Umbilical cord (tissue), 2 donors: ENCODE measurements around the gene CYBC1. TPM values are rescaled to one million over a fixed set of nuclear protein-coding genes. Genes with fewer than 3 reads are reported as not detected.
"Not testable (repeated sequence)": the region's sequence is repeated elsewhere in the genome, so short reads cannot be mapped to it uniquely, and the experiment has no call there.

Experiments used
- DNase-seq: peaks from one replicate; pipeline ENCODE4 v3.0.0-alpha.2; 2015; ENCODE audit warnings: low spot score
- total RNA-seq: library from RNA; depleted of rRNA; stranded (reverse); fragments of >200 nt; gene quantifications from one replicate; pipeline ENCODE4 v1.2.3, GENCODE V29; 2014; ENCODE audit warnings: low replicate concordance; ENCODE audit not compliant: insufficient read depth

The CYBC1 gene
- total RNA-seq, 1 donor from 2014 or later, result 38.0 TPM

- DNase-seq, result no peak
These were observed 29.1 kb upstream of the CYBC1 start for GRCh38 chr17:82479602-82480001.

DNA sequence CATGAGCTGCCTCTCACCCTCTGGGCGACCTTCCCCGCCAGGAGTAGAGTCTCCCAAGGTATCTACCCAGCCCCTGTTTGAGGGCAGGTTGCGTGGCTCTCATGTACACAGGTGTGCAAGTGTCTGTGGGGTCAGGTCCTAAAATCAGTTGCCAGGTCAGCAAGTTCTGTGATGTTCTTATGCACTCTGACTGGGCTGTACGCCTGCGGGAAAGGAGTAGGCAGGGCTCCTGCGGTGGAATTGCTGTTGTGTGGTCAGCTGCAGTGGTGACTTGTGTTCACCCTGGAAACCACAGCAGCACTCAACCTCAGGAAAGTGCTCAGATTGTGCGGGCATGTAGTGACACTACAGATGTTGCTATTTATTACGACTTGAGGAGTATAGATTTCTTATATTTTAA, 27.4 kb upstream of the CYBC1 start:
- no peak for DNase-seq

DNA sequence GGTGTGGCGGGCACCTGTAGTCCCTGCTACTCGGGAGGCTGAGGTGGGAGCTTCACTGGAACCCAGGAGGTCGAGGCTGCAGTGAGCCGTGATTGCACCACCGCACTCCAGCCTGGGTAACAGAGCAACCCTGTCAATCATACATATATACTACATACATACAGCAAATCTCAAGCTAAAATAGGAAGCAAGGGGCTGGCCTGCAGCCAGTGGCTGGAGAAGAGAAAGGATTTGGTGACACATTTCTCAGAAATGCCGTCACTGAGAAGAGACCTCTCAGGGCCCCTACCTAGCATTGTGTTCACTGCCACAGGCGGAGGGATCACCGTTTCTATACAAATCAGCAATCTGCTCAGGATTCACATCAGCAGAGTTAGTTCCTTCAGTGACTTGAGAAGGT, 24.9 kb upstream of the CYBC1 start:
- DNase-seq, result no peak

GRCh38 chr17:82474223-82475010, 23.9 kb upstream of the CYBC1 start:
- DNase-seq, result no peak

DNA sequence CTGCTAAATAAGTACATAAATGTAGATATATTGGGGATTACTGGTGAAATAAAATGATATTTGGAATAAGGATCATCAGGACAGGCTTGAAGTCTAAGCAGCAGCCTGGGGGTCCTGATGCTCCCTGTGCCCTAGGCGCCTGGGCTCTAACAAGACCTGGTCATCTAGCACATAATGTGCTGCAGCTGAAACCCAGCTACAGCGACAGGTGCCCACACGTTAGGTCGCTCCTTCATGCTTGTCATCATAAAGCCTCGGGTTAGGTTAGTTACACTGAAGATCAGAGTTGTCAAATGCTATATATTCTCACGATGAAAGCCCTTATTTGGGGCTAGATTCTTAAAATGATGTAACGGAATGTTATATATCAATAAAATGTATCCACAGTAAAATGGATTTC, 19.5 kb upstream of the CYBC1 start:
- DNase-seq, result no peak

- DNase-seq, result no peak
These were observed 18.1 kb upstream of the CYBC1 start for GRCh38 chr17:82468692-82469091.

GRCh38 chr17:82465023-82465603, 14.6 kb upstream of the CYBC1 start:
- no peak for DNase-seq

- no peak for DNase-seq
These were observed 14.0 kb upstream of the CYBC1 start for GRCh38 chr17:82464567-82464929.

DNA sequence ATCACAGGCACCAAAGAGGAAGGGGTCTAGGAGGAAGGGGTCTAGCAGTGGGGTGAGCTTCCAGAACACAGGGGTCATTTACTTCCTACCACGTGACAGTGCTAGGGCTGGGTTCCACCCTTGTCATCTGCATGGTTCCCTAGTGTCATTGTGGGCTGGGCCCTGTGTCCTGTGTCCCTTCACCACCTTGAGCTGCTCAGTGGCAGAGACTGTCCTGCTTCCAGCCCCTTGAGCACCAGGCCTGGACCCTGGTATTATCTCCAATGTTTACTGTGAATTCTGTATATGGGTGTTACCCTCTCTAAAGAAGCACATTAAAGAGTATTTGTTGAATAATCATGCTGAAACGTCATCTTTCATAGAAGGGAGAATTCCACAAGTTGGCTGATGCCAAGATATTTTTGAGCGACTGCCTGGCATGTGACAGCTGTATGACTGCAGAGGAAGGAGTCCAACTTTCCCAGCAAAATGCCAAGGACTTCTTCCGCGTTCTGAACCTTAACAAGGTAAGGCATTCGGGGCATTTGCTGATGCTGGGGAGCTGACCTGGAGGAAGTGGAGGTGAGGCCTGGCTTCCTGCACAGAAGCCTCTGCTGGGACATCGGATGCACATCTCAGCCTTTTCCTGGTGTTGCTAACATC, 13.5 kb upstream of the CYBC1 start:
- DNase-seq, result no peak

GRCh38 chr17:82463391-82463790, 12.8 kb upstream of the CYBC1 start:
- no peak for DNase-seq

DNA sequence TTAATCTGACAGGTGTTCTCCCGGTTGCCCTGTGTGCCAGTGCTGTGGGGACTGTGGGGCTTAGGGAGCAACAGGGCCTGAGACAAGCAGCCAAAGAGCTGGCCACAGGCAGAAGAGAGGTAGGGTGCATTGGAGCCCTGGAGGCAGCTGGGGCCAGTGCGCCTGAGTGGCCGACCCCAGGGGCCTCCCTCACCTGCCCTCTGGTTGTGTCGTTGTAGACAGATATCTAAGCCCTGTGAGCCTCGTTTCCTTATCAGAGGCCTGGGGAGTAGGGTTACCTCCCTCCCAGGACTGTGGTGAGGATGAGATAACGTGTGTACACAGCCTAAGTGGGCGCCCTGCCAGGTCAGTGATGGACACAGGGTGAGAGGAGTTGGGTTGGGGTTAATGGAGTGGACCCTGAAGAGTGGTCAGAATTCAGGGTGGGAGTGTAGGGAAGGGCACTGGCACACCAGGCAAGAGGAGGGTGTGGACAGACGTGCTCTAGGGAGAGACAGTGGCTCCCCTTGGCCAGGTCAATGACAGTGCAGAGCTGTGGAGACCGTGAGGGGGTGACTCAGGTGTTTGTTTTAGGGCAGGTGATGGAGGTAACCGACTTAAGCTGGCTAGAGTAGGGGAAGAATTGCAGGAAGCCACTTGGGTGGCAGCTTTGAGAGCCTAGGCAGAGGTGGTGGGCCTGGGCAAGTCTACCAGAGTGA, 11.4 kb upstream of the CYBC1 start:
- DNase-seq, result no peak

- not testable (repeated sequence) for DNase-seq
These were observed 9.4 kb upstream of the CYBC1 start for GRCh38 chr17:82459936-82460335.

DNA sequence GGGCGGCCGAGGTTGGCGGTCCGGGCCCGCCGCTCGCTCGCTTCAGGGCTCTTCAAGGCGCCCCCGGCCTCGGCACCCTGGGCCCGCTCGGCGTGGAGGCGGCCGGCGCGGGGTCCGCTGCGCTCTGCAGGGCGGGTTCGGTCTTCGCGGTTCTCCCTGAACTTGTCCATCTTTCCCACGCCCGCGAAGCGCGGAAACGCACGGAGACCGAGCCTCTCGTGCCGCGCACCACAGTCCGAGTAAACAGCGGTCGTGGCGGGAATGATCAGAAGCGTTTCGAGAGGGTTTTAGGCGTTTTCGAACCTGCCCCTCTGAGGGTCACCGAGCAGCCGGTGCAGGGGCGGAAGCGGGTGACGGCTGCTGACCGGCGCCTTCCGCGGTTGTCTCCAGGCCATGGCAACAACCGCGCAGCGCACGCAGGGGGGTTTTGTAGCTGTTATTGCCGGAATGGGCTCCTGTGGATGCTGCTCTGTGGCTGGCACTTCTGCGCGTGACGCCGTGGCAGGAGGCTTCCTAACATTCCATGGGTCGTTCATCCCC, 8.4 kb upstream of the CYBC1 start:
- peak; percentile 24 for DNase-seq

- peak; percentile 99 for DNase-seq
These were observed 7.8 kb upstream of the CYBC1 start, which contains the start of gene NARF for GRCh38 chr17:82458179-82458884. TSS of gene NARF (plus strand) at chr17:82458741. CDS start at chr17:82458804, 63 bp downstream.

GRCh38 chr17:82457929-82458178, 7.3 kb upstream of the CYBC1 start:
- DNase-seq, result no peak

DNA sequence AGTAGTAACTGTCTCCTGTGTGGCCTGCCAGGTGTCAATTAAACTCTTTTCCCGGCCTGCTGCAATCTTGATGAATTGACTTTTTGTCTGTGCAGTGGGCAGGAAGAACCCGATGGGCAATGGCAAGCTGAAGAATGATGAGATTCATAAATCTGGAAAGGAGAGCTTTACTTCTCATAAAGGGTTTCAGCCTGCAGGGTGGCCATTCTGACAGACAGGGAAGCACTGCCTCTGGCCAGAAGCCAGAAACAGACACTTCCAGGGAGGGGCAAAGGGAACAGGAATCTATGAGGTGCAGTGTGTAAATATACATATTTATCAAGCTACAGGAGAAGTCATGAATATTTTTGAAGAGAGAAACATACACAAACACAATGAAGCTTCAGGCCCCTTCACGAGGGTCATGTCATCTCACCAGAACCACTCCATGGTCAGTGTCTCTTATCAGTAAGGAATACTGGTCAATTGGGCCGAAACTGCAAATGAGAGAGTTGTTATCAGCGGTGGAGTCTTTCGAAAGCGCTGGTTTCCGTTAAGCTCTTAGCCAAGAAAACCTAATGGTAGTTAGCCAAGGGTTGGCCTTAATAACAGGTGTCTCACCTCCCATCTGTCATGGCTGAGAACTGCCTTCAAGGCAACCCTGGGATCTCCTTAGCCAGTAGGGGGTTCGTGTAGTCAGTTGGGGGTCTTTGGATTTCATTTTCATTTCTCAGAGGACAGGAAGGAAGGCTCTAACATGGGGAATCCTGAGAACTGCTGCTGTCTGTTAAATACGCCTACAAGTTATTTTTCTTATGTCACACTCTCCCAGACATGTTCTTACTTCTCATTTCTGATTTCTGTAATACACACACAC, 6.7 kb upstream of the CYBC1 start:
- DNase-seq, result peak; percentile 33

GRCh38 chr17:82453706-82454105, 3.2 kb upstream of the CYBC1 start:
- DNase-seq, result not testable (repeated sequence)

DNA sequence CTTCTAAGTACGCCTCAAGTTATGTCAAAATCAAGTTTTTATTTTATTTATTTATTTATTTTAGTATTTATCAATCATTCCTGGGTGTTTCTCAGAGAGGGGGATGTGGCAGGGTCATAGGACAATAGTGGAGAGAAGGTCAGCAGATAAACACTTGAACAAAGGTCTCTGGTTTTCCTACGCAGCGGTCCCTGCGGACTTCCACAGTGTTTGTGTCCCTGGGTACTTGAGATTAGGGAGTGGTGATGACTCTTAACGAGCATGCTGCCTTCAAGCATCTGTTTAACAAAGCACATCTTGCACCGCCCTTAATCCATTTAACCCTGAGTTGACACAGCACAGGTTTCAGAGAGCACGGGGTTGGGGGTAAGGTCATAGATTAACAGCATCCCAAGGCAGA, 2.6 kb upstream of the CYBC1 start:
- DNase-seq, result not testable (repeated sequence)

DNA sequence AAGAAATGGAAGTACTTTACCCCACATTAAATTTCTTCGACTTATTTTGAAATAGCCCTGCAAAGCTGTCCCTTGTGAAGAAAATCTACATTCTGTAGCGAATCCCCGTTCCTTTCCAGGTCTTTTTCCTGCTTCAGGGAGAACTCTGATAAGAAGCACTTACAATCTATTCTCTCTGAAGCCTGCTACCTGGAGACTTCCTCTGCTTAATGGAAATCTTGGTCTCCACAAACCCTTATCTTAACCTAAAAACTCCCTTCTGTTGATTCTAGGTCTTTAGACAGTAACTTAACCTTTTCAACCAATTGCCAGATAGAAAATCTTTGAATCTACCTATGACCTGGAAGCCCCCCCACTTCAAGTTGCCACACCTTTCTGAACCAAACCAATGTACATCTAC, 1.6 kb upstream of the CYBC1 start:
- DNase-seq, result no peak

DNA sequence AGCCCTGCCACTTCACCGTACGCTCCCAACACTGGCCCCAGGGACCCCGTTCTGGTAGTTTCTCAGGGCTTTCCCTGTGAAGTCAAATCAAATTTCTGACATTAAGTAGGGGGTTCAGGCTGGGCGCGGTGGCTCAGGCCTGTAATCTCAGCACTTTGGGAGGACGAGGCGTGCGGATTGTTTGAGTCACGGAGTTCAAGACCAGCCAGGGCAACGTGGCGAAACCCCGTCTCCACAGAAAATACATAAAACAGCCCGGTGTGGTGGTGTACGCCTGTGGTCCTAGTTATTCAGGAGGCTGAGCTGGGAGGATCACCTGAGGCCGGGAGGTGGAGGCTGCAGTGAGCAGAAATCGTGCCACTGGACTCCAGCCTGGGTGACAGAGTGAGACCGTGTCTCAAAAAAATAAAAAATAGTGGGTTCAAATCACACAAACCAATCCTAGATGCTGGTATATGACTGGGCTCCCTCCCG, 632 bp downstream of the CYBC1 start:
- DNase-seq, result no peak
